GM18499 (cell line): ENCODE measurements around the gene ZNF444.
"Not testable (repeated sequence)": the region's sequence is repeated elsewhere in the genome, so short reads cannot be mapped to it uniquely, and the experiment has no call there.

Experiments
- ATAC-seq: cut with Tn5 transposase; IDR thresholded peaks from one replicate; pipeline ENCODE4 v1.9.1; 2021; ENCODE audit warnings: moderate number of reproducible peaks; ENCODE audit not compliant: insufficient read depth, unreplicated experiment

The ZNF444 gene

GRCh38 chr19:56142897-56143434 is 1.9 kb downstream of the ZNF444 start:
- ATAC-seq = no peak

DNA sequence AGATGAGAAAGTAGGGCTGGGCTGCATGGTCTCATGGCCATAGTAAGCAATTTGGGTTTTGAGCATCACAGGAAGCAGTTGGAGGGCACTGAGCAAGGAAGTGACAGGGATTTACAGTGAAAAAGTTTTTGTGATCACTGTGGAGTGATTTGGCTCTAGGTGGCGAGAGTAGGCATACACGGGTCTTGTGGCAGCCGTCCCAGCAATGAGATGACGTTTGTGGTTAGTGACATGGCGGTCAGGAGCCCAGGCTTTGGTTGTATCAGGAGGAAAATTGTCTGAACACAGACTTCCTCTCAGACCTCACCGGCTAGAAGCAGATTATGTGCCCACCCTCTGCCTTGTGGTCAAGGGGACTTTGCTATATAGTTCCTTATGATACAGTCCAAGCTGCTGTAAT is 3.3 kb downstream of the ZNF444 start:
- ATAC-seq = no peak

DNA sequence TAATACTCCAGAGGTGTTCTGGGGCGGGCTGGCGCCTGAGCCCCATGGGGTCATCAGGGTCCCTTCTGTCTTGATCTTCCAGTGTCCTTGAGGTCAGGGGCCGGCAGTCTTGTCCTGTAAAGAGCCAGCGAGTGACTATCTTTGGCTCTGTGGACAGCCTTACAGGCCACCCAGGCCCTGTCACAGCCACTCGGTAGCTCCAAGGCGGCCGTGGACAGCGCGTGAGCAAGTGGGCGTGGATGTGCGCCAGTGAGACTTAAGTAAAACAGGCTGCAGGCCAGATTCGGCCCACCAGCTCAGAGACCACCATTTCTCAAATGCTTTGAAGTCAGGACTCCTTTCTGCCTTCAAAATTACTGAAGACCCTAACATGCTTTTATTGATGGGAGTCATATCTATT is 3.7 kb downstream of the ZNF444 start:
- no peak for ATAC-seq

GRCh38 chr19:56145698-56146097 is 4.6 kb downstream of the ZNF444 start:
- no peak for ATAC-seq

- no peak for ATAC-seq
Measured at GRCh38 chr19:56146904-56147303, 5.8 kb downstream of the ZNF444 start.

- ATAC-seq = no peak
Measured at GRCh38 chr19:56147307-56147706, 6.2 kb downstream of the ZNF444 start.

GRCh38 chr19:56148096-56148495 is 7.0 kb downstream of the ZNF444 start:
- no peak for ATAC-seq

DNA sequence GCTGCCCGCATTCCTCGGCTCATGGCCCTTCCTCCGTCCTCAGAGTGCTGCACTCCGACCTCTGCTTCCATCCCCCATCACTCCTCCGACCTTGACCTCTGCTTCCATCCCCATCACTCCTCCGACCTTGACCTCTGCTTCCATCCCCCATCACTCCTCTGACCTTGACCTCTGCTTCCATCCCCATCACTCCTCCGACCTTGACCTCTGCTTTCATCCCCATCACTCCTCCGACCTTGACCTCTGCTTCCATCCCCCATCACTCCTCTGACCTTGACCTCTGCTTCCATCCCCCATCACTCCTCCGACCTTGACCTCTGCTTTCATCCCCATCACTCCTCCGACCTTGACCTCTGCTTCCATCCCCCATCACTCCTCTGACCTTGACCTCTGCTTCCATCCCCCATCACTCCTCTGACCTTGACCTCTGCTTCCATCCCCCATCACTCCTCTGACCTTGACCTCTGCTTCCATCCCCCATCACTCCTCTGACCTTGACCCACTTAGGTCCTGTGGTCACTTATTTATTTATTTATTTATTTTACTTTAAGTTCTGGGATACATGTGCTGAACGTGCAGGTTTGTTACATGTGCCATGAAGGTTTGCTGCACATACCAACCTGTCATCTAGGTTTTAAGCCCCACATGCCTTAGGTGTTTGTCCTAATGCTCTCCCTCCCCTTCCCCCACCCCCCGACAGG is 8.0 kb downstream of the ZNF444 start:
- ATAC-seq = not testable (repeated sequence)

DNA sequence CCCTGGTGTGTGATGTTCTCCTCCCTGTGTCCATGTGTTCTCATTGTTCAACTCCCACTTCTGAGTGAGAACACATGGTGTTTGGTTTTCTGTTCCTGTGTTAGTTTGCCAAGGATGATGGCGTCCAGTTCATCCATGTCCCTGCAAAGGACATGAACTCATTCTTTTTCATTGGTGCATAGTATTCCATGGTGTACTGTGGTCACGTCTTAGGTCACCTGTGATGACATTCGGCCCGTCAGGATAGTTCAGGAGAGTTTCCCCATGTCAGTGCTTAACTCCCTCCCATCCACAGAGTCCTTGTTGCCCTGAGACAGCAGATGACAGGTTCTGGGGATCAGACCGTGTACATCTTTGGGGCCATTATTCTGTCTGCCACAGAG is 8.6 kb downstream of the ZNF444 start:
- ATAC-seq = no peak

DNA sequence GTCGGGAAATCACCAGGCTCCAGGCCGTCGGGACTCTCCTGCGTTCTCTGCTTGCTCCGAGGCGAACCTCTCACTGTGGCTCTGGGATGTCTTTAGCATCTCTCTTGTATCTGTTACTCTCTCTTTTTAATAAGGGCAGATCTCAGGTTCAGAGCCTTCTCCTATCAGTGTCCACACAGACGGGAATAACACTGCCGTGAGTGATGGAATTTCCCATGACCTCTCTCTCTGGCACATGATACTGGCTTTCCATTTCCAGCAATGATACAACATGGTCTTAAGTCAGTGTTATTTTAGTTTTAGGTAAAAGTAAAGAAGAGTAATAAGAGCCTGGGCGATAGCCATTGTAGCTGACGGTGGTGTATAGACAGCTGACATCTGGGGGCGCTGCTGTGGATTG is 9.3 kb downstream of the ZNF444 start:
- ATAC-seq = no peak

DNA sequence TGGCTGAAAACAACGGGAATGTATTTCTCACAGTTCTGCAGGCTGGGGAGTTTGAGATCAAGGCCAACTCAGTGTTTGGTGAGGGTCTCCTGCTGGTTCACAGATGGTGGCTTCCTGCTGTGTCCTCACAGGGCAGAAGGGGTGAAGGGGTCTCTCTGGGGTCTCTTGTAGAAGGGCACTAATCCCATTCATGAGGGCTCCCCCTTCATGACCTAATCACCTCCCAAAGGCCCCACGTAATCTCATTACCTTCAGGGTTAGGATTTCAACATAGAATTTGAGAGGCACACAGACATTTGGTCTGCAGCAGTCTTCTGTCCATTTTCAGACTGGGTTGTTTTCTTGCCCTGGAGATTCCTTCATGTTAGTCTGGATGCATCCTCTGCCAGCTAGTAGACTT is 11.6 kb downstream of the ZNF444 start:
- no peak for ATAC-seq

DNA sequence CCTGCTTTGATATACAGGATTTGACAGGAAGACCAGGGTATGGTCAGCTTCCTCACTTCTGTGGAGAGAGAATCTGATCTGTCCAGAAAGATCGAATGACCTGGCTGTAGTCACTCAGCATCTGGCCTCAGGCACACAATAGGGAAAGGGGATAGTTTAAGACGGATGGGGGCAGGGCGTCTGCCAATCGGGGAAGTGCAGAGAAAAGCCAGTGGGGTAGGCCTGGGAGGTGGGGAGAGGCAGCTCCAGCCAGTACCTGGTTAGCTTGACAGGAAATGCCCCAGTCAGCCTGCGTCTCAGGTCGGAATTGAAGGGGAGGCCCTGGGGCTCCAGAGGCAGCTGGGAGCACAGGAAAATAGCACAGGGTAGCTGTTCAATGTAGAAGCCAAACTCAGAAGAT is 12.4 kb downstream of the ZNF444 start:
- no peak for ATAC-seq

DNA sequence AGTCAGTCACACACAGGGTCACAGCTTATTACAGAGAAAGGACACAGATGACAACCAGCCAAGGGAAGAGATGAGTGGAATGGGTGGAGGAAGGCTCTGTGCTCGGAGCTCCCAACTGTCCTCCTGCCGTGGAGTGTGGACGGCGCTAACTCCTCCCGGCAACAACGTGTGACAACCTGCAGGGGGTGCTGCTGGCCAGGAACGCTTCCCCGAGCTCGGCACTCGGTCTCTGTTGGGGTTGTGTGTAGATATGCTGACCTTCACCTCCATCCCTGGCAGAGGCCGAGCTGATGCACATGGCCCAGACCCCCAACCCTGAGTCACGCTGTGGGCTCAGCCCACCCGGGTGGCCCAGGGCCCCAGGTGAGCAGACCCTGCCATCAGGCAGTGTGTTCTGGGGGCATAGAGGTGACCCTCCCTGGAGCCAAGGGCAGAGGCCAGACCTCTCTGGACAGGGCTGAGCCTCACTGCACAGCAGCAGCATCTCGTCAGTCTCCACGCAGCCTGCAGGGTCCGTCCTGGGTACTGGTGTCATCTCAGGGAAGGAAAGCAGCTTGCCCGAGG is 14.1 kb downstream of the ZNF444 start:
- ATAC-seq = no peak

DNA sequence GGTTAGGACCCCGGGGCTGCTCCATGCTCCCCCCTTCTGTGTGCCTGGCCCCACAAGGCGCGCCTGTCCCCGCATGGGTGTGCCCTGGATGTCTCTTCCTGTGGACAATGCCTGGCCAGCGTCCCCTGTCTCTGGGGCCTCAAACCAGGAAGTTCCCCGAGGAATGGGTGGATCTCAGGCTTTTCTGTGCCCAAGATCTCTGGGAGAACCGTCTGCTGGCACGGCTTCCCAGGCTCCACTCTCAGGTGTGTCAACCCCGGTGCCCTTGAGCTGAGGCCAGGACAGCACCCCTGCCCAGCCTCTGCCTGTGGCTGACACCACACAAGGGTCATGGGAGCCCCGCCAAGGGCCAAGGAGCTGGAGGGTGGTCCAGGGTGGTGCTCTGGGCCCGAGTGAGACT is 15.7 kb downstream of the ZNF444 start:
- no peak for ATAC-seq

DNA sequence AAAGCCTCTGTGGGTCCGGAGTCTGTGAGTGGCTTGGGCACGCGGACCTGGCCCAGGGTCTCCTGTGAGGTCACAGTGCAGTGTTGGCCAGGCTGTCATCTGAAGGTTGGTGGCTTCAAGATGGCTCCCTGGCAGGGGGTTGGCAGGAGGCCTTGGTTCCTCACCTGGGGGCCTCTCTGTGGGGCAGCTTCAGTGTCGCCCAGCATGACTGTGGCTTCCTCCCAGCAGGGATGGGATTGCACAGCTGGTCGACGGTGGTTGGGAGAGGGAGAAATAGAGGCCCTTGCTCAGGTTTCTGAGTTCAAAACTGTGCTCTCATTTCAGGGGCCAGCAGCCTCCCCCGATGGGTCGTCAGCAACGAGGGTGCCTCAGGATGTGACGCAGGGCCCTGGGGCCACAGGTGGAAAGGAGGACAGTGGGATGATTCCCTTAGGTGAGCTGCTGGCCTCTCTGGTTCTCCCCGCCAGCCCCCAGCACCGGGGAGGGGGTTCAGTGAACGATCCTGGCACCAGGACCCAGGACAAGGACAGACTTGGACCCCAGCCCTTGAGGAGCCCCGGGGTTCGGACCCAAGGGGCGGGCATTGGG is 17.2 kb downstream of the ZNF444 start:
- no peak for ATAC-seq

DNA sequence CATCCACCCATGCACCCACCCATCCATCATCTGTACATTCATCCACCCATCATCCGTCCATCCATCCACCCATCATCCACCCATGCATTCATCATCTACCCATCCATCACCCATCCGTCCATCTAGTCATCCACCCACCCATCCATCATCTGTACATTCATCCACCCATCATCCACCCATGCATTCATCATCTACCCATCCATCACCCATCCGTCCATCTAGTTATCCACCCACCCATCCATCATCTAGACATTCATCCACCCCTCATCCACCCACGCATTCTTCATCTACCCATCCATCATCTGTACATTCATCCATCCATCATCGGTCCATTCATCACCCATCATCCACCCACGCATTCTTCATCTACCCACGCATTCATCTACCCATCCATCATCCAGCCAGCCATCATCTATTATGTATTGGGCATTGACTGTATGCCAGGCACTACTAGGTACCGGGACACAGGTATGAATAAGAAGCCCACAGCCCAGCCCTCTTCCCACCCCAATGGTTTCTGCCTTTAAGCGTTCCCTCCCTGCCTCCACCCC is 18.0 kb downstream of the ZNF444 start:
- ATAC-seq = no peak

- ATAC-seq = no peak
Measured at GRCh38 chr19:56159622-56160271, 18.7 kb downstream of the ZNF444 start.

- ATAC-seq = no peak
Measured at GRCh38 chr19:56161534-56161933, 20.4 kb downstream of the ZNF444 start.

- ATAC-seq = no peak
Measured at GRCh38 chr19:56162258-56162657, 21.2 kb downstream of the ZNF444 start.

GRCh38 chr19:56163097-56163496 is 22.0 kb downstream of the ZNF444 start:
- ATAC-seq = no peak

DNA sequence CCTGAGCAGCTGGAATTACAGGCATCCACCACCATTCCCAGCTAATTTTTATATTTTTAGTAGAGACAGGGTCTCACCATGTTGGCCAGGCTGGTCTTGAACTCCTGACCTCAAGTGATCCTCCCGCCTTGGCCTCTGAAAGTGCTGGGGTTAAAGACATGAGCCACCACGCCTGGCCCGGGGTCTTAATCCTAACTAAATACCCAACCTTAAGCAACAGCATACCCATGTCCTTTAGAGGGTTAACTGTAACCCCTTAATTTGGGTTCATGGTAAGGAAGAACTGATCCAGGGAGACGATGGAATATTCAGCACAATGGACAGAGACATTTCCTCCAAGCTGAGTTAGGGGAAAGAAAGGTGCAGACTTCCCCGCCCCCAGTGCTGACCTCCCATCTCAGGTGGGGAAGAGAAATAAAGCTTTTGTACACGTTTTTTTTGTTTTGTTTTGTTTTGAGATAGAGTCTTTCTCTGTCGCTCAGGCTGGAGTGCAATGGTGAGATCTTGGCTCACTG is 26.0 kb downstream of the ZNF444 start:
- ATAC-seq = no peak
